ENCODE results near the gene TJP3. TPM values are rescaled to one million over a fixed set of nuclear protein-coding genes. Genes with fewer than 3 reads are reported as not detected.

TJP3 gene
- total RNA-seq, 1 donor from 2014 or later, result 14.7 TPM

- H3K4me3 Mint-ChIP-seq, result no peak overlapping the region
- H3K27me3 Mint-ChIP-seq (ENCODE audit: insufficient read depth, low read depth), result peaks cover 7% of the 10 kb centered on the region
- H3K9me3 ChIP-seq (ENCODE audit: low read depth), result no peaks in the 10 kb centered on the region
- no peak overlapping the region for H2AFZ ChIP-seq (replicated peaks)
- no peaks in the 10 kb centered on the region for H3K36me3 ChIP-seq
- no peak for DNase-seq (ENCODE audit: low spot score)
- no peak overlapping the region for H3K4me3 ChIP-seq
- H3F3A ChIP-seq (ENCODE audit: low read depth), result peaks cover 5% of the 10 kb centered on the region
- H3K4me1 ChIP-seq, result peaks cover 3% of the 10 kb centered on the region
- peaks cover 3% of the 10 kb centered on the region for H4K20me1 ChIP-seq (ENCODE audit: low read depth)
- H3K4me1 Mint-ChIP-seq, result peaks cover 3% of the 10 kb centered on the region
- H3K27ac Mint-ChIP-seq, result no peak overlapping the region
- no peaks in the 10 kb centered on the region for H3K27me3 ChIP-seq
- no peak overlapping the region for H3K4me2 ChIP-seq
- no peak for TF ChIP-seq EZH2 (IDR thresholded peaks at IDR 0.05)
- no peak for TF ChIP-seq EZH2phosphoT487 (IDR thresholded peaks at IDR 0.05)
- TF ChIP-seq CTCF (IDR thresholded peaks at IDR 0.05), result no peak
- H3K9ac ChIP-seq, result no peak overlapping the region
- no peak overlapping the region for H3K27ac ChIP-seq
- H3K79me2 ChIP-seq (ENCODE audit: low read depth), result no peaks in the 10 kb centered on the region
- no peaks in the 10 kb centered on the region for H3K9me3 Mint-ChIP-seq
- H3K36me3 Mint-ChIP-seq, result no peaks in the 10 kb centered on the region
Observed at GRCh38 chr19:3730457-3730958, 22.3 kb downstream of the TJP3 start.

GRCh38 chr19:3732108-3732507, 23.9 kb downstream of the TJP3 start:
- no peak overlapping the region for H3K4me3 ChIP-seq
- Mint-ChIP-seq H3K36me3 (no peaks in the 10 kb centered on the region), H3K4me3 (no peak overlapping the region), H3K27ac (peak overlapping the region; percentile 69), H3K4me1 (peaks cover 3% of the 10 kb centered on the region), H3K9me3 (no peaks in the 10 kb centered on the region), H3K27me3 (ENCODE audit: insufficient read depth, low read depth) (peaks cover 7% of the 10 kb centered on the region)
- H3K9ac ChIP-seq, result no peak overlapping the region
- H3K9me3 ChIP-seq (ENCODE audit: low read depth), result no peaks in the 10 kb centered on the region
- H3K79me2 ChIP-seq (ENCODE audit: low read depth), result no peaks in the 10 kb centered on the region
- no peaks in the 10 kb centered on the region for H3K36me3 ChIP-seq
- H3K27me3 ChIP-seq, result no peaks in the 10 kb centered on the region
- H3K27ac ChIP-seq, result no peak overlapping the region
- DNase-seq (ENCODE audit: low spot score), result no peak
- no peak overlapping the region for H2AFZ ChIP-seq (replicated peaks)
- no peaks in the 10 kb centered on the region for H3F3A ChIP-seq (ENCODE audit: low read depth)
- no peak overlapping the region for H3K4me2 ChIP-seq
- H4K20me1 ChIP-seq (ENCODE audit: low read depth), result peaks cover under 1% of the 10 kb centered on the region
- H3K4me1 ChIP-seq, result no peaks in the 10 kb centered on the region
- TF ChIP-seq EZH2phosphoT487 (IDR thresholded peaks at IDR 0.05) (no peak), EZH2 (IDR thresholded peaks at IDR 0.05) (no peak), CTCF (IDR thresholded peaks at IDR 0.05) (no peak)

- TF ChIP-seq EZH2 (IDR thresholded peaks at IDR 0.05), result no peak
- no peak for TF ChIP-seq EZH2phosphoT487 (IDR thresholded peaks at IDR 0.05)
- TF ChIP-seq CTCF (IDR thresholded peaks at IDR 0.05), result no peak
- Histone ChIP-seq H3K9ac (no peak overlapping the region), H3K27me3 (no peaks in the 10 kb centered on the region), H3K79me2 (ENCODE audit: low read depth) (no peaks in the 10 kb centered on the region), H3K4me3 (no peak overlapping the region), H3K36me3 (no peaks in the 10 kb centered on the region), H3F3A (ENCODE audit: low read depth) (no peaks in the 10 kb centered on the region), H2AFZ (replicated peaks) (no peak overlapping the region), H3K4me1 (no peaks in the 10 kb centered on the region), H4K20me1 (ENCODE audit: low read depth) (no peaks in the 10 kb centered on the region), H3K9me3 (ENCODE audit: low read depth) (no peaks in the 10 kb centered on the region), H3K27ac (no peak overlapping the region), H3K4me2 (no peak overlapping the region)
- Mint-ChIP-seq H3K9me3 (no peaks in the 10 kb centered on the region), H3K4me1 (peaks cover 3% of the 10 kb centered on the region), H3K4me3 (no peak overlapping the region), H3K27me3 (ENCODE audit: insufficient read depth, low read depth) (peaks cover 8% of the 10 kb centered on the region), H3K27ac (peak overlapping the region; percentile 24), H3K36me3 (no peaks in the 10 kb centered on the region)
- no peak for DNase-seq (ENCODE audit: low spot score)
Observed at GRCh38 chr19:3733549-3734309, 25.5 kb downstream of the TJP3 start.

Measured in neural progenitor cell (in vitro differentiated cells).